Hepatocyte (in vitro differentiated cells): ENCODE data around the gene SGPL1.

Experiments used
- EZH2 ChIP-seq: fragments of 200-600 bp; sonication (generic); IDR thresholded peaks from 2 replicates; pipeline ENCODE4 v1.6.1; 2016; ENCODE audit warnings: antibody characterized with exemption, mild to moderate bottlenecking, borderline replicate concordance
- EZH2phosphoT487 ChIP-seq: fragments of 200-600 bp; sonication (generic); IDR thresholded peaks from one replicate; pipeline ENCODE4 v1.6.1; 2018; ENCODE audit warnings: antibody characterized with exemption, mild to moderate bottlenecking, low read depth, moderate library complexity; ENCODE audit not compliant: unreplicated experiment, severe bottlenecking

GRCh38 chr10:70795613-70796012 lies 20.1 kb upstream of the SGPL1 start:
- TF ChIP-seq EZH2phosphoT487 (no peak), EZH2 (no peak)
